PC-9 (cell line): ENCODE measurements around the gene C19orf67. TPM values are rescaled to one million over a fixed set of nuclear protein-coding genes. Genes with fewer than 3 reads are reported as not detected.

ENCODE experiments used
- BruUV-seq: library from RNA; stranded (reverse); fragments of 400-500 nt; replicated peaks from 2 replicates; lab custom pipeline; 2021; lab: Mats Ljungman, UMichigan
- CTCF ChIA-PET: fragments of 300-600 bp; sonication (Branson Sonifier 250); formaldehyde crosslinking; loops from one replicate; lab custom pipeline; 2022; ENCODE audit warnings: antibody characterized with exemption; lab: Charles Lee
- POLR2A ChIA-PET: fragments of 300-600 bp; sonication (Branson Sonifier 250); formaldehyde crosslinking; loops from one replicate; lab custom pipeline; 2022; ENCODE audit warnings: antibody characterized with exemption; ENCODE audit not compliant: unreplicated experiment; lab: Charles Lee
- DNase-seq, 2 experiments: peaks; one replicate each; pipeline versions ENCODE4 v3.0.0 to v3.0.0-alpha.2; 2015 to 2022; ENCODE audit warnings: mixed read lengths in 1 of 2
- H2AFZ ChIP-seq: fragments of 200-600 bp; sonication (generic); 2 replicates; pipeline ENCODE4 v1.8.1; 2017; ENCODE audit warnings: antibody characterized with exemption
- H3F3A ChIP-seq: fragments of 200-600 bp; sonication (generic); 2 replicates; pipeline ENCODE4 v1.8.1; 2017; ENCODE audit warnings: antibody characterized with exemption, mild to moderate bottlenecking, low read depth; ENCODE audit not compliant: insufficient read depth
- H3K27ac ChIP-seq: fragments of 200-600 bp; sonication (generic); 2 replicates; pipeline ENCODE4 v1.6.1; 2016; ENCODE audit warnings: mixed run types
- H3K27me3 ChIP-seq: fragments of 200-600 bp; sonication (generic); 2 replicates; pipeline ENCODE4 v1.6.1; 2016; ENCODE audit warnings: low read depth, mixed run types; ENCODE audit not compliant: insufficient read depth
- H3K36me3 ChIP-seq: fragments of 200-600 bp; sonication (generic); 2 replicates; pipeline ENCODE4 v1.6.1; 2016; ENCODE audit warnings: low read depth, mixed run types
- H3K4me1 ChIP-seq: fragments of 200-600 bp; sonication (generic); replicated peaks from 2 replicates; pipeline ENCODE4 v1.6.1; 2016; ENCODE audit warnings: mixed run types; ENCODE audit not compliant: insufficient read depth
- H3K4me2 ChIP-seq: fragments of 200-600 bp; sonication (generic); 2 replicates; pipeline ENCODE4 v1.6.1; 2017; ENCODE audit warnings: mixed run types
- H3K4me3 ChIP-seq: fragments of 200-600 bp; sonication (generic); 2 replicates; pipeline ENCODE4 v1.6.1; 2016; ENCODE audit warnings: mixed run types
- H3K79me2 ChIP-seq: fragments of 200-600 bp; sonication (generic); 2 replicates; pipeline ENCODE4 v1.6.1; 2017; ENCODE audit warnings: low read depth, mixed run types
- H3K9me2 ChIP-seq: fragments of 200-600 bp; sonication (generic); 2 replicates; pipeline ENCODE4 v1.8.1; 2017; ENCODE audit warnings: mild to moderate bottlenecking; ENCODE audit not compliant: insufficient read depth
- H3K9me3 ChIP-seq: fragments of 200-600 bp; sonication (generic); 2 replicates; pipeline ENCODE4 v1.8.1; 2016; ENCODE audit warnings: low read depth; ENCODE audit not compliant: insufficient read depth
- H4K20me1 ChIP-seq: fragments of 200-600 bp; sonication (generic); 2 replicates; pipeline ENCODE4 v1.8.1; 2017; ENCODE audit not compliant: insufficient read depth
- CTCF ChIP-seq: fragments of 200-600 bp; sonication (generic); conservative IDR thresholded peaks from 2 replicates; pipeline ENCODE4 v1.6.1; 2017; ENCODE audit warnings: mixed run types, antibody characterized with exemption, mild to moderate bottlenecking, moderate library complexity
- EZH2 ChIP-seq: fragments of 200-600 bp; sonication (generic); IDR thresholded peaks from 2 replicates; pipeline ENCODE4 v1.8.0; 2017; ENCODE audit warnings: antibody characterized with exemption, low read depth
- intact Hi-C: fragments of 100-400 bp; cut with micrococcal nuclease; formaldehyde crosslinking; loops from one replicate; pipeline ENCODE4 v1.10.0; 2022; ENCODE audit not compliant: unreplicated experiment
- total RNA-seq: library from RNA; stranded (reverse); gene quantifications from 2 replicates; pipeline ENCODE4 v1.2.3, GENCODE V29; 2021

Gene C19orf67
- total RNA-seq, 1 experiment from 2014 or later = not detected

GRCh38 chr19:14119644-14120496, 34.3 kb upstream of the C19orf67 start:
- H3F3A ChIP-seq = peaks cover 47% of the 10 kb centered on the region
- no peak overlapping the region for H2AFZ ChIP-seq
- H3K36me3 ChIP-seq = no peaks in the 10 kb centered on the region
- H3K4me3 ChIP-seq = no peak overlapping the region
- no peak for DNase-seq
- no peaks in the 10 kb centered on the region for H3K9me2 ChIP-seq
- BruUV-seq = TSS peak; percentile 1
- no peak overlapping the region for H3K4me2 ChIP-seq
- no peaks in the 10 kb centered on the region for H3K27me3 ChIP-seq
- intact Hi-C loops = loop anchor here (5.0 kb wide), 1 partner anchor 38 kb away; no protein-coding TSS in a partner anchor
- H3K9me3 ChIP-seq = no peaks in the 10 kb centered on the region
- CTCF ChIA-PET = no interaction called here
- no peaks in the 10 kb centered on the region for H4K20me1 ChIP-seq
- peaks cover 21% of the 10 kb centered on the region for H3K4me1 ChIP-seq
- H3K27ac ChIP-seq = 0 out of 2 replicates have a peak overlapping the region, but pooled peaks have one; percentile 65
- TF ChIP-seq EZH2 (no peak), CTCF (no peak)
- POLR2A ChIA-PET = no interaction called here
- peaks cover 16% of the 10 kb centered on the region for H3K79me2 ChIP-seq

GRCh38 chr19:14119146-14119545, 33.6 kb upstream of the C19orf67 start:
- H4K20me1 ChIP-seq = no peaks in the 10 kb centered on the region
- intact Hi-C loops = loop anchor here (5.0 kb wide), 1 partner anchor 37 kb away; no protein-coding TSS in a partner anchor
- no peaks in the 10 kb centered on the region for H3K36me3 ChIP-seq
- H3K9me2 ChIP-seq = no peaks in the 10 kb centered on the region
- H3K27me3 ChIP-seq = no peaks in the 10 kb centered on the region
- H3K4me1 ChIP-seq = peaks cover 21% of the 10 kb centered on the region
- H3K4me2 ChIP-seq = peak overlapping the region; percentile 79
- H3F3A ChIP-seq = peaks cover 46% of the 10 kb centered on the region
- POLR2A ChIA-PET = no interaction called here
- H3K4me3 ChIP-seq = peak overlapping the region; percentile 75; the same call in 1 of the 2 replicates
- DNase-seq = no peak
- H3K27ac ChIP-seq = peak overlapping the region; percentile 65
- no TSS peak for BruUV-seq
- CTCF ChIA-PET = no interaction called here
- H3K9me3 ChIP-seq = no peaks in the 10 kb centered on the region
- TF ChIP-seq CTCF = no peak
- H2AFZ ChIP-seq = no peak overlapping the region
- peaks cover 16% of the 10 kb centered on the region for H3K79me2 ChIP-seq

- H4K20me1 ChIP-seq = no peaks in the 10 kb centered on the region
- H3K4me1 ChIP-seq = peaks cover 21% of the 10 kb centered on the region
- ChIA-PET POLR2A (no interaction called here), CTCF (no interaction called here)
- DNase-seq = no peak
- peak overlapping the region; percentile 65 for H3K27ac ChIP-seq
- H3K4me3 ChIP-seq = peak overlapping the region; percentile 75
- H3K27me3 ChIP-seq = no peaks in the 10 kb centered on the region
- intact Hi-C loops = loop anchor here (5.0 kb wide), 1 partner anchor 36 kb away; no protein-coding TSS in a partner anchor
- no peaks in the 10 kb centered on the region for H3K36me3 ChIP-seq
- H3K9me3 ChIP-seq = no peaks in the 10 kb centered on the region
- peaks cover 16% of the 10 kb centered on the region for H3K79me2 ChIP-seq
- BruUV-seq = TSS peak; percentile 86
- peaks cover 46% of the 10 kb centered on the region for H3F3A ChIP-seq
- H3K4me2 ChIP-seq = peak overlapping the region; percentile 79
- peak overlapping the region; percentile 87 for H2AFZ ChIP-seq
- TF ChIP-seq CTCF (no peak), EZH2 (no peak)
- H3K9me2 ChIP-seq = no peaks in the 10 kb centered on the region
These were observed 32.8 kb upstream of the C19orf67 start for GRCh38 chr19:14118165-14119051.
